Endothelial cell (in vitro differentiated cells): ENCODE results near the gene FZD7. TPM values are rescaled to one million over a fixed set of nuclear protein-coding genes. Genes with fewer than 3 reads are reported as not detected.

ENCODE experiments used
- DNase-seq: peaks from one replicate; pipeline ENCODE4 v3.0.0; 2021; ENCODE audit warnings: low spot score
- H3K27ac Mint-ChIP-seq: one replicate; pipeline ENCODE4 v1.8.0; 2021; ENCODE audit warnings: mixed read lengths, inconsistent platforms; ENCODE audit not compliant: unreplicated experiment
- H3K27me3 Mint-ChIP-seq: one replicate; pipeline ENCODE4 v1.8.0; 2021; ENCODE audit warnings: mild to moderate bottlenecking, moderate library complexity, mixed read lengths, inconsistent platforms; ENCODE audit not compliant: unreplicated experiment
- H3K36me3 Mint-ChIP-seq: one replicate; pipeline ENCODE4 v1.8.0; 2021; ENCODE audit warnings: mild to moderate bottlenecking, low read depth, mixed read lengths, inconsistent platforms; ENCODE audit not compliant: unreplicated experiment
- H3K4me1 Mint-ChIP-seq: one replicate; pipeline ENCODE4 v1.8.0; 2021; ENCODE audit warnings: mild to moderate bottlenecking, mixed read lengths, inconsistent platforms; ENCODE audit not compliant: unreplicated experiment
- H3K4me3 Mint-ChIP-seq: one replicate; pipeline ENCODE4 v1.8.0; 2021; ENCODE audit warnings: mild to moderate bottlenecking, mixed read lengths, inconsistent platforms; ENCODE audit not compliant: unreplicated experiment
- H3K9me3 Mint-ChIP-seq: one replicate; pipeline ENCODE4 v1.8.0; 2021; ENCODE audit warnings: mixed read lengths, inconsistent platforms; ENCODE audit not compliant: unreplicated experiment
- CTCF ChIP-seq: fragments of 200-600 bp; sonication (generic); IDR thresholded peaks from one replicate; pipeline ENCODE4 v1.5.0; 2021; ENCODE audit warnings: antibody characterized with exemption; ENCODE audit not compliant: unreplicated experiment
- total RNA-seq: library from RNA; stranded (reverse); fragmentation: NEBNext Ultra II Directional; extraction: Animal tissue kit (Norgen Biotek cat#: 25700); gene quantifications from one replicate; pipeline ENCODE4 v1.2.1, GENCODE V29; 2021; ENCODE audit not compliant: unreplicated experiment

Gene FZD7
- total RNA-seq, 1 donor from 2014 or later: 42.2 TPM

GRCh38 chr2:201996006-201996405 lies 37.6 kb upstream of the FZD7 start:
- no peak for DNase-seq
- Mint-ChIP-seq H3K27ac (no peak overlapping the region), H3K9me3 (no peaks in the 10 kb centered on the region), H3K4me1 (peaks cover 16% of the 10 kb centered on the region), H3K27me3 (peaks cover 2% of the 10 kb centered on the region), H3K4me3 (no peak overlapping the region), H3K36me3 (no peaks in the 10 kb centered on the region)
- TF ChIP-seq CTCF: no peak

GRCh38 chr2:201996679-201997314 lies 36.9 kb upstream of the FZD7 start:
- no peak overlapping the region for H3K27ac Mint-ChIP-seq
- no peaks in the 10 kb centered on the region for H3K9me3 Mint-ChIP-seq
- H3K36me3 Mint-ChIP-seq: no peaks in the 10 kb centered on the region
- peaks cover 2% of the 10 kb centered on the region for H3K27me3 Mint-ChIP-seq
- no peak for DNase-seq
- H3K4me3 Mint-ChIP-seq: no peak overlapping the region
- H3K4me1 Mint-ChIP-seq: peaks cover 16% of the 10 kb centered on the region
- no peak for TF ChIP-seq CTCF

GRCh38 chr2:201999279-201999678 lies 34.4 kb upstream of the FZD7 start:
- no peak overlapping the region for H3K27ac Mint-ChIP-seq
- peaks cover 1% of the 10 kb centered on the region for H3K27me3 Mint-ChIP-seq
- DNase-seq: no peak
- H3K4me3 Mint-ChIP-seq: no peak overlapping the region
- H3K4me1 Mint-ChIP-seq: peaks cover 11% of the 10 kb centered on the region
- TF ChIP-seq CTCF: no peak
- no peaks in the 10 kb centered on the region for H3K36me3 Mint-ChIP-seq
- no peaks in the 10 kb centered on the region for H3K9me3 Mint-ChIP-seq

GRCh38 chr2:202001826-202002225 lies 31.8 kb upstream of the FZD7 start:
- Mint-ChIP-seq H3K36me3 (no peaks in the 10 kb centered on the region), H3K27ac (no peak overlapping the region), H3K4me1 (peaks cover 2% of the 10 kb centered on the region), H3K4me3 (no peak overlapping the region), H3K27me3 (no peaks in the 10 kb centered on the region), H3K9me3 (no peaks in the 10 kb centered on the region)
- TF ChIP-seq CTCF: no peak
- no peak for DNase-seq

GRCh38 chr2:202002381-202002780 lies 31.3 kb upstream of the FZD7 start:
- no peaks in the 10 kb centered on the region for H3K9me3 Mint-ChIP-seq
- H3K4me3 Mint-ChIP-seq: no peak overlapping the region
- H3K27ac Mint-ChIP-seq: no peak overlapping the region
- TF ChIP-seq CTCF: no peak
- no peak for DNase-seq
- no peaks in the 10 kb centered on the region for H3K27me3 Mint-ChIP-seq
- H3K36me3 Mint-ChIP-seq: no peaks in the 10 kb centered on the region
- peaks cover 2% of the 10 kb centered on the region for H3K4me1 Mint-ChIP-seq
